ENCODE measurements around the gene DNAJC16. TPM values are rescaled to one million over a fixed set of nuclear protein-coding genes. Genes with fewer than 3 reads are reported as not detected.
"Not testable (repeated sequence)": the region's sequence is repeated elsewhere in the genome, so short reads cannot be mapped to it uniquely, and the experiment has no call there.

Gene DNAJC16
- polyA plus RNA-seq, 1 donor: 15.1 TPM

GRCh38 chr1:15579683-15580047 lies 53.0 kb downstream of the DNAJC16 start:
- no peak for DNase-seq (ENCODE audit: low read depth)

- no peak for DNase-seq (ENCODE audit: low read depth)
These were observed 56.5 kb downstream of the DNAJC16 start for GRCh38 chr1:15583016-15583706.

GRCh38 chr1:15584489-15585363 lies 58.1 kb downstream of the DNAJC16 start, which contains the start of gene AGMAT:
AGMAT (minus strand) TSS chr1:15585051; CDS start chr1:15584967, 84 bp downstream.
- no peak for DNase-seq (ENCODE audit: low read depth)

- DNase-seq (ENCODE audit: low read depth): no peak
These were observed 65.6 kb downstream of the DNAJC16 start for GRCh38 chr1:15592285-15592684.

GRCh38 chr1:15595809-15596617 lies 69.4 kb downstream of the DNAJC16 start:
- no peak for DNase-seq (ENCODE audit: low read depth)

GRCh38 chr1:15598436-15598835 lies 71.8 kb downstream of the DNAJC16 start:
- no peak for DNase-seq (ENCODE audit: low read depth)

- peak; percentile 96 for DNase-seq (ENCODE audit: low read depth)
These were observed 76.7 kb downstream of the DNAJC16 start for GRCh38 chr1:15603050-15603965.

GRCh38 chr1:15603966-15604282 lies 77.3 kb downstream of the DNAJC16 start:
- not testable (repeated sequence) for DNase-seq (ENCODE audit: low read depth)

- DNase-seq (ENCODE audit: low read depth): not testable (repeated sequence)
These were observed 77.8 kb downstream of the DNAJC16 start for GRCh38 chr1:15604400-15604799.

GRCh38 chr1:15605398-15606383 lies 79.0 kb downstream of the DNAJC16 start:
- no peak for DNase-seq (ENCODE audit: low read depth)

- no peak for DNase-seq (ENCODE audit: low read depth)
These were observed 83.0 kb downstream of the DNAJC16 start for GRCh38 chr1:15609631-15610030.

- DNase-seq (ENCODE audit: low read depth): no peak
These were observed 83.5 kb downstream of the DNAJC16 start for GRCh38 chr1:15610167-15610566.

- DNase-seq (ENCODE audit: low read depth): peak; percentile 8
These were observed 89.9 kb downstream of the DNAJC16 start for GRCh38 chr1:15616373-15617172.

- DNase-seq (ENCODE audit: low read depth): peak; percentile 92
These were observed 90.8 kb downstream of the DNAJC16 start, which contains the start of gene DDI2 for GRCh38 chr1:15617173-15618076. DDI2 (plus strand) TSS chr1:15617458; CDS start chr1:15617671, 213 bp downstream.

- no peak for DNase-seq (ENCODE audit: low read depth)
These were observed 91.5 kb downstream of the DNAJC16 start for GRCh38 chr1:15618077-15618654.

GRCh38 chr1:15618655-15619525 lies 92.2 kb downstream of the DNAJC16 start:
- peak; percentile 13 for DNase-seq (ENCODE audit: low read depth)
